WI38 (cell line): ENCODE measurements around the gene FN3KRP.
"Not testable (repeated sequence)": the region's sequence is repeated elsewhere in the genome, so short reads cannot be mapped to it uniquely, and the experiment has no call there.

Experiments used
- H3K4me3 ChIP-seq: 2 replicates; pipeline ENCODE4 v1.5.1; 2011; ENCODE audit warnings: low read depth, mild to moderate bottlenecking, control low read depth, low read length
- TF ChIP-seq, protein P1 (sequence below): IDR thresholded peaks from 2 replicates; pipeline ENCODE4 v1.5.1; 2012; ENCODE audit warnings: low read depth, mild to moderate bottlenecking, control low read depth, low read length

Gene FN3KRP

GRCh38 chr17:82740906-82741759 is 24.6 kb downstream of the FN3KRP start:
- TF ChIP-seq, protein P1, sequence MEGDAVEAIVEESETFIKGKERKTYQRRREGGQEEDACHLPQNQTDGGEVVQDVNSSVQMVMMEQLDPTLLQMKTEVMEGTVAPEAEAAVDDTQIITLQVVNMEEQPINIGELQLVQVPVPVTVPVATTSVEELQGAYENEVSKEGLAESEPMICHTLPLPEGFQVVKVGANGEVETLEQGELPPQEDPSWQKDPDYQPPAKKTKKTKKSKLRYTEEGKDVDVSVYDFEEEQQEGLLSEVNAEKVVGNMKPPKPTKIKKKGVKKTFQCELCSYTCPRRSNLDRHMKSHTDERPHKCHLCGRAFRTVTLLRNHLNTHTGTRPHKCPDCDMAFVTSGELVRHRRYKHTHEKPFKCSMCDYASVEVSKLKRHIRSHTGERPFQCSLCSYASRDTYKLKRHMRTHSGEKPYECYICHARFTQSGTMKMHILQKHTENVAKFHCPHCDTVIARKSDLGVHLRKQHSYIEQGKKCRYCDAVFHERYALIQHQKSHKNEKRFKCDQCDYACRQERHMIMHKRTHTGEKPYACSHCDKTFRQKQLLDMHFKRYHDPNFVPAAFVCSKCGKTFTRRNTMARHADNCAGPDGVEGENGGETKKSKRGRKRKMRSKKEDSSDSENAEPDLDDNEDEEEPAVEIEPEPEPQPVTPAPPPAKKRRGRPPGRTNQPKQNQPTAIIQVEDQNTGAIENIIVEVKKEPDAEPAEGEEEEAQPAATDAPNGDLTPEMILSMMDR: no peak
- H3K4me3 ChIP-seq: no peak overlapping the region

GRCh38 chr17:82743344-82744219 is 27.1 kb downstream of the FN3KRP start:
- H3K4me3 ChIP-seq: no peak overlapping the region
- TF ChIP-seq, protein P1: no peak

- H3K4me3 ChIP-seq: not testable (repeated sequence)
Measured at GRCh38 chr17:82744736-82745135, 28.2 kb downstream of the FN3KRP start.

DNA sequence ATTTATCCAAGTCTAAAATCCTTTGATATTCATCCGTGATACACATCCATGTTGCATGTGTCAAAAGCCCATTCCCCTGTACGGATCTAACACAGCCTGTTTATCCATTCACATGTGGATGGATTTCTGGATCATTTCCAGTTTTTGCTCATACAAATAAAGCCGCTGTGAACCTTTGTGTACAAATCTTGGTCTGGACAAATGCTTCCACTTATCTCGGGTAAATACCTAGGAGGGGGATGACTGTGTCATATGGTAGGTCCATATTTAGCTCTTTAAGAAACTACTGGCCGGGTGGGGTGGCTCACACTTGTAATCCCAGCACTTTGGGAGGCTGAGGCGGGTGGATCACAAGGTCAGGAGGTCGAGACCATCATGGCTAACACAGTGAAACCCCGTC is 29.0 kb downstream of the FN3KRP start:
- TF ChIP-seq, protein P1: no peak
- H3K4me3 ChIP-seq: no peak overlapping the region

DNA sequence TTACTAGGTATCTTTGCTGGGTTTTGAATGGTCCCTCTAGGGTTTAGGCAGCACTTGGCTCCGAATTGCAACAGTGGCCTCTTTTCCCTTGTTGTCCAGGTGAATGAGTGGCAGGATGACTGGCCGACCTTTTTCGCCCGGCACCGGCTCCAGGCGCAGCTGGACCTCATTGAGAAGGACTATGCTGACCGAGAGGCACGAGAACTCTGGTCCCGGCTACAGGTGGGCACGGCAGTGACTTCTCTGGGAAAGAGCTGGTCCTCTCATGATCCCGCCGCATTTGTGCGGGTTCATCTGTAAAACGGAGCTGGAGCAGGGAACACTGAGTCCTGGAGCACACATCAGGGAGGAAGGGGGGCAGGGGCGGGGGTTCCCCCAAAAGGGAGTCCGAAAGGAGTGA is 32.2 kb downstream of the FN3KRP start:
- TF ChIP-seq, protein P1: no peak
- H3K4me3 ChIP-seq: no peak overlapping the region

GRCh38 chr17:82750241-82750908 is 33.9 kb downstream of the FN3KRP start:
- no peak overlapping the region for H3K4me3 ChIP-seq
- TF ChIP-seq, protein P1: no peak

DNA sequence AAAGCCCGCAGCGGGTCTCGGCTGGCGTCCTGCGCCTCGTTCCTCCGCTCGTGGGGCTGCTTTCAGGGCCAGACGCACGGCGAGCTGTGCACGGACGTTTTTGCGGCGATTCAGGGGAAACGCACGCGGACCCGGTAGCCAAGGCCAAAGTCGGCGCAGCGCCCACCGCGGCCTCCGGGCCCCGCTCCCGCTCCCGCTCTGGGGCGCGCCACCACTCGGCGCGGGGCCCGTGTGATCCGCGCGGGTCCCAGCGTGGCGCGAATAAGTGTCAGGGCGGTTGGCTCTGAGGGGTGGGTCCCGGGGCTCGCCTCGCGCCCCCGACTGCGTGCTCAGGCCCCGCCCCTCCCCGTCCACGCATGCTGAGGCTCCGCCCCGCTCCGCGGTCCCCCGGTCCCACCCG is 34.7 kb downstream of the FN3KRP start:
- TF ChIP-seq, protein P1: no peak
- H3K4me3 ChIP-seq: peak overlapping the region; percentile 46
